GM20000 (cell line): ENCODE data around the gene TMTC4.

ENCODE experiments used
- DNase-seq: peaks from one replicate; pipeline ENCODE4 v3.0.0; 2012; ENCODE audit warnings: low spot score
- CTCF ChIP-seq: IDR thresholded peaks from 2 replicates; pipeline ENCODE4 v1.5.1; 2012; ENCODE audit warnings: mild to moderate bottlenecking, control low read depth; ENCODE audit errors: extremely low read depth, missing control alignments

Gene TMTC4

GRCh38 chr13:100664171-100664900, 10.3 kb downstream of the TMTC4 start:
- no peak for TF ChIP-seq CTCF
- DNase-seq = no peak

- no peak for DNase-seq
These were observed 12.0 kb downstream of the TMTC4 start for GRCh38 chr13:100662468-100663211.

GRCh38 chr13:100660761-100661160, 13.8 kb downstream of the TMTC4 start:
- no peak for TF ChIP-seq CTCF
- no peak for DNase-seq

More at GRCh38 chr13:100662468-100663211, 12.0 kb downstream of the TMTC4 start:
- TF ChIP-seq CTCF = no peak

- no peak for DNase-seq
These were observed 15.0 kb downstream of the TMTC4 start for GRCh38 chr13:100659578-100659977.

GRCh38 chr13:100658363-100658762, 16.2 kb downstream of the TMTC4 start:
- no peak for DNase-seq
- TF ChIP-seq CTCF = no peak

More at GRCh38 chr13:100659578-100659977, 15.0 kb downstream of the TMTC4 start:
- no peak for TF ChIP-seq CTCF

GRCh38 chr13:100657881-100658315, 16.7 kb downstream of the TMTC4 start:
- TF ChIP-seq CTCF = no peak
- no peak for DNase-seq

- no peak for DNase-seq
- no peak for TF ChIP-seq CTCF
These were observed 22.1 kb downstream of the TMTC4 start for GRCh38 chr13:100652510-100652909.
